Mucosa of rectum (tissue), 2 donors: ENCODE results near the gene ARF1.
A peak's percentile ranks its signal among the peaks of the same experiment; 100 is the strongest.

ENCODE experiments used
- H3K27ac ChIP-seq, 2 donors: one replicate each; pipeline ENCODE4 v1.7.0; 2013; ENCODE audit warnings: inconsistent platforms in 2 of 2, low read depth in 2 of 2, low read length in 2 of 2
- H3K27me3 ChIP-seq, 2 donors: one replicate each; pipeline ENCODE4 v1.7.0; 2013; ENCODE audit warnings: low read length in 2 of 2; ENCODE audit not compliant: control insufficient read depth in 2 of 2, insufficient read depth in 2 of 2
- H3K36me3 ChIP-seq, 2 donors: one replicate each; pipeline ENCODE4 v1.7.0; 2013; ENCODE audit warnings: low read length in 2 of 2; ENCODE audit not compliant: control insufficient read depth in 2 of 2, insufficient read depth in 2 of 2
- H3K4me1 ChIP-seq, 2 donors: one replicate each; pipeline ENCODE4 v1.7.0; 2013; ENCODE audit warnings: low read length in 2 of 2, mild to moderate bottlenecking in 1 of 2; ENCODE audit not compliant: control insufficient read depth in 2 of 2, insufficient read depth in 2 of 2
- H3K4me3 ChIP-seq, 2 donors: one replicate each; pipeline ENCODE4 v1.7.0; 2013; ENCODE audit warnings: low read length in 2 of 2
- H3K9ac ChIP-seq, 2 donors: one replicate each; pipeline ENCODE4 v1.7.0; 2013; ENCODE audit warnings: low read length in 2 of 2, low read depth in 1 of 2, mild to moderate bottlenecking in 1 of 2
- H3K9me3 ChIP-seq, 2 donors: one replicate each; pipeline ENCODE4 v1.7.0; 2013; ENCODE audit warnings: low read length in 2 of 2; ENCODE audit not compliant: control insufficient read depth in 2 of 2
- donor health status: healthy.
- donor health status: Normal muscosa, but diverticular disease.

The ARF1 gene

GRCh38 chr1:228087771-228088251 lies 5.3 kb downstream of the ARF1 start:
- Histone ChIP-seq H3K27me3 (no peaks in the 10 kb centered on the region), H3K4me3 (peak overlapping the region in 1 of 2 donors; percentile 23), H3K27ac (no peak overlapping the region), H3K4me1 (peaks cover 65 to 80% of the 10 kb centered on the region in 2 donors), H3K9ac (no peak overlapping the region), H3K9me3 (no peaks in the 10 kb centered on the region), H3K36me3 (peaks cover 5 to 20% of the 10 kb centered on the region in 2 donors)

GRCh38 chr1:228088586-228089498 lies 6.3 kb downstream of the ARF1 start:
- Histone ChIP-seq H3K27me3 (no peaks in the 10 kb centered on the region), H3K27ac (no peak overlapping the region), H3K36me3 (peaks cover 6 to 22% of the 10 kb centered on the region in 2 donors), H3K9me3 (peaks cover 0 to under 1% of the 10 kb centered on the region in 2 donors), H3K4me1 (peaks cover 62 to 78% of the 10 kb centered on the region in 2 donors), H3K4me3 (peak overlapping the region in 1 of 2 donors; percentile 55), H3K9ac (peak overlapping the region in 1 of 2 donors; percentile 0)

GRCh38 chr1:228089519-228090380 lies 7.2 kb downstream of the ARF1 start:
- Histone ChIP-seq H3K27me3 (no peaks in the 10 kb centered on the region), H3K4me3 (peak overlapping the region in 1 of 2 donors; percentile 55), H3K9me3 (peaks cover 0 to 4% of the 10 kb centered on the region in 2 donors), H3K36me3 (peaks cover 9 to 22% of the 10 kb centered on the region in 2 donors), H3K9ac (no peak overlapping the region), H3K4me1 (peaks cover 53 to 69% of the 10 kb centered on the region in 2 donors), H3K27ac (no peak overlapping the region)

- Histone ChIP-seq H3K4me1 (peaks cover 44 to 60% of the 10 kb centered on the region in 2 donors), H3K9ac (no peak overlapping the region), H3K27ac (no peak overlapping the region), H3K9me3 (peaks cover 0 to 4% of the 10 kb centered on the region in 2 donors), H3K36me3 (peaks cover 9 to 27% of the 10 kb centered on the region in 2 donors), H3K27me3 (no peaks in the 10 kb centered on the region), H3K4me3 (no peak overlapping the region)
These were observed 8.1 kb downstream of the ARF1 start for GRCh38 chr1:228090613-228091081.

- Histone ChIP-seq H3K9ac (peak overlapping the region in 1 of 2 donors; percentile 1), H3K36me3 (peaks cover 11 to 29% of the 10 kb centered on the region in 2 donors), H3K4me1 (peaks cover 40 to 56% of the 10 kb centered on the region in 2 donors), H3K27ac (no peak overlapping the region), H3K9me3 (peaks cover 0 to 4% of the 10 kb centered on the region in 2 donors), H3K4me3 (no peak overlapping the region), H3K27me3 (no peaks in the 10 kb centered on the region)
These were observed 8.6 kb downstream of the ARF1 start for GRCh38 chr1:228091084-228091483.

GRCh38 chr1:228092342-228093049 lies 10.0 kb downstream of the ARF1 start:
- Histone ChIP-seq H3K27me3 (no peaks in the 10 kb centered on the region), H3K9ac (no peak overlapping the region), H3K9me3 (peaks cover 0 to 4% of the 10 kb centered on the region in 2 donors), H3K36me3 (peaks cover 20 to 40% of the 10 kb centered on the region in 2 donors), H3K4me1 (peaks cover 36 to 46% of the 10 kb centered on the region in 2 donors), H3K4me3 (no peak overlapping the region), H3K27ac (no peak overlapping the region)

- no peak overlapping the region for H3K27ac ChIP-seq
- H3K36me3 ChIP-seq: peaks cover 28 to 48% of the 10 kb centered on the region in 2 donors
- H3K4me1 ChIP-seq: peaks cover 28 to 39% of the 10 kb centered on the region in 2 donors
- no peaks in the 10 kb centered on the region for H3K27me3 ChIP-seq
- no peak overlapping the region for H3K9ac ChIP-seq
- peaks cover 0 to 4% of the 10 kb centered on the region in 2 donors for H3K9me3 ChIP-seq
- H3K4me3 ChIP-seq: no peak overlapping the region
These were observed 10.8 kb downstream of the ARF1 start for GRCh38 chr1:228093050-228093906.

GRCh38 chr1:228094432-228095016 lies 12.0 kb downstream of the ARF1 start:
- no peak overlapping the region for H3K4me3 ChIP-seq
- H3K27ac ChIP-seq: no peak overlapping the region
- no peaks in the 10 kb centered on the region for H3K27me3 ChIP-seq
- H3K4me1 ChIP-seq: peaks cover 16 to 27% of the 10 kb centered on the region in 2 donors
- H3K36me3 ChIP-seq: peaks cover 35 to 52% of the 10 kb centered on the region in 2 donors
- H3K9ac ChIP-seq: no peak overlapping the region
- peaks cover 0 to 4% of the 10 kb centered on the region in 2 donors for H3K9me3 ChIP-seq
